ENCODE measurements around the gene NFXL1.

NFXL1 gene

GRCh38 chr4:47891928-47892327 lies 22.5 kb downstream of the NFXL1 start:
- no peak for DNase-seq (ENCODE audit: low spot score)

GRCh38 chr4:47882228-47882627 lies 32.2 kb downstream of the NFXL1 start:
- DNase-seq (ENCODE audit: low spot score) = no peak

GRCh38 chr4:47879458-47879857 lies 34.9 kb downstream of the NFXL1 start:
- no peak for DNase-seq (ENCODE audit: low spot score)

GRCh38 chr4:47876784-47877546 lies 37.4 kb downstream of the NFXL1 start:
- DNase-seq (ENCODE audit: low spot score) = no peak

GRCh38 chr4:47876310-47876709 lies 38.1 kb downstream of the NFXL1 start:
- no peak for DNase-seq (ENCODE audit: low spot score)

GRCh38 chr4:47873877-47874541 lies 40.4 kb downstream of the NFXL1 start:
- DNase-seq (ENCODE audit: low spot score) = no peak

- no peak for DNase-seq (ENCODE audit: low spot score)
These were observed 50.9 kb downstream of the NFXL1 start for GRCh38 chr4:47863486-47863885.

- no peak for DNase-seq (ENCODE audit: low spot score)
These were observed 52.1 kb downstream of the NFXL1 start for GRCh38 chr4:47862297-47862696.

GRCh38 chr4:47860305-47860704 lies 54.1 kb downstream of the NFXL1 start:
- no peak for DNase-seq (ENCODE audit: low spot score)

- DNase-seq (ENCODE audit: low spot score) = no peak
These were observed 56.4 kb downstream of the NFXL1 start for GRCh38 chr4:47858006-47858405.

GRCh38 chr4:47856713-47857112 lies 57.7 kb downstream of the NFXL1 start:
- DNase-seq (ENCODE audit: low spot score) = no peak

- no peak for DNase-seq (ENCODE audit: low spot score)
These were observed 59.0 kb downstream of the NFXL1 start for GRCh38 chr4:47855350-47855749.

GRCh38 chr4:47852136-47852535 lies 62.2 kb downstream of the NFXL1 start:
- DNase-seq (ENCODE audit: low spot score) = no peak

GRCh38 chr4:47849466-47849865 lies 64.9 kb downstream of the NFXL1 start:
- no peak for DNase-seq (ENCODE audit: low spot score)

GRCh38 chr4:47848041-47848440 lies 66.3 kb downstream of the NFXL1 start:
- DNase-seq (ENCODE audit: low spot score) = no peak

GRCh38 chr4:47842985-47843384 lies 71.4 kb downstream of the NFXL1 start:
- no peak for DNase-seq (ENCODE audit: low spot score)

GRCh38 chr4:47840291-47840690 lies 74.1 kb downstream of the NFXL1 start:
- no peak for DNase-seq (ENCODE audit: low spot score)

GRCh38 chr4:47839259-47839658 lies 75.1 kb downstream of the NFXL1 start:
- no peak for DNase-seq (ENCODE audit: low spot score)

GRCh38 chr4:47838445-47838844 lies 75.9 kb downstream of the NFXL1 start:
- DNase-seq (ENCODE audit: low spot score) = no peak

- no peak for DNase-seq (ENCODE audit: low spot score)
These were observed 76.5 kb downstream of the NFXL1 start, which contains the start of gene CORIN for GRCh38 chr4:47837908-47838294. Gene CORIN (minus strand): TSS chr4:47838067. CDS start chr4:47837949, 118 bp downstream.

GRCh38 chr4:47837094-47837907 lies 77.1 kb downstream of the NFXL1 start:
- DNase-seq (ENCODE audit: low spot score) = no peak

GRCh38 chr4:47836641-47837093 lies 77.7 kb downstream of the NFXL1 start:
- DNase-seq (ENCODE audit: low spot score) = no peak

GRCh38 chr4:47835494-47835893 lies 78.9 kb downstream of the NFXL1 start:
- DNase-seq (ENCODE audit: low spot score) = no peak

Data from hematopoietic multipotent progenitor cell treated with erythropoietin and hydrocortisone succinate and interleukin-3 and kit ligand, for 17 days (in vitro differentiated cells).